PC-9 (cell line): ENCODE results near the gene CAMTA1.

Source experiments
- EZH2 ChIP-seq: fragments of 200-600 bp; sonication (generic); IDR thresholded peaks from 2 replicates; pipeline ENCODE4 v1.8.0; 2017; ENCODE audit warnings: antibody characterized with exemption, low read depth
- TF ChIP-seq, protein P1 (sequence below): fragments of 200-600 bp; sonication (generic); conservative IDR thresholded peaks from 2 replicates; pipeline ENCODE4 v1.6.1; 2017; ENCODE audit warnings: mixed run types, antibody characterized with exemption, mild to moderate bottlenecking, moderate library complexity

DNA sequence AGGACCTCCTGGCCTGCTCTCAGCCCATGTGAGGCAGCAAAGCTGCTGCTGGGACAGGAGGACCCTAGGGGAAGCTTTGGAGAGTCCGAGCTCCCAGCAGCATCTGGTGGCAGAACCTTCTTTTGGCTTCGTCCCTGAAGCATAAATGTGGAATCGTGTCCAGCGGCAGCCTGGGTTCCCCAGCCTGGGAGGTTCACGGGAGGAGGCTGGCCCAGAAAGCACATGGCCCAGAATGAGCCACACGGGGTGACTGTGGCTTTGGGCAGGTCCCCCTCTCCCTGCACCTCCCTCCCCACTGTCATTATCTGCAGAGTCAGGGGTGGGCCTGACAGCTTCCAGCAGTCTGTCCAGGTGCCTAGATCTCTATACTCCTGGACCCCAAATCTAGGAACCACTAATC, 667.8 kb downstream of the CAMTA1 start:
- TF ChIP-seq, protein P1, sequence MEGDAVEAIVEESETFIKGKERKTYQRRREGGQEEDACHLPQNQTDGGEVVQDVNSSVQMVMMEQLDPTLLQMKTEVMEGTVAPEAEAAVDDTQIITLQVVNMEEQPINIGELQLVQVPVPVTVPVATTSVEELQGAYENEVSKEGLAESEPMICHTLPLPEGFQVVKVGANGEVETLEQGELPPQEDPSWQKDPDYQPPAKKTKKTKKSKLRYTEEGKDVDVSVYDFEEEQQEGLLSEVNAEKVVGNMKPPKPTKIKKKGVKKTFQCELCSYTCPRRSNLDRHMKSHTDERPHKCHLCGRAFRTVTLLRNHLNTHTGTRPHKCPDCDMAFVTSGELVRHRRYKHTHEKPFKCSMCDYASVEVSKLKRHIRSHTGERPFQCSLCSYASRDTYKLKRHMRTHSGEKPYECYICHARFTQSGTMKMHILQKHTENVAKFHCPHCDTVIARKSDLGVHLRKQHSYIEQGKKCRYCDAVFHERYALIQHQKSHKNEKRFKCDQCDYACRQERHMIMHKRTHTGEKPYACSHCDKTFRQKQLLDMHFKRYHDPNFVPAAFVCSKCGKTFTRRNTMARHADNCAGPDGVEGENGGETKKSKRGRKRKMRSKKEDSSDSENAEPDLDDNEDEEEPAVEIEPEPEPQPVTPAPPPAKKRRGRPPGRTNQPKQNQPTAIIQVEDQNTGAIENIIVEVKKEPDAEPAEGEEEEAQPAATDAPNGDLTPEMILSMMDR: no peak
- no peak for TF ChIP-seq EZH2
